Testis (tissue), 2 donors: Measurements from ENCODE around the gene ADIPOR1.

Source experiments
- POLR2A ChIP-seq: fragments of 450-650 bp; IDR thresholded peaks from one replicate; pipeline ENCODE4 v1.6.1; 2017; ENCODE audit warnings: antibody characterized with exemption, mild to moderate bottlenecking, moderate library complexity
- TF ChIP-seq, protein P1 (sequence below), 3 experiments: fragments of 450-650 bp in 2 of 3; fragments of 200-600 bp in 1 of 3; sonication (generic) in 1 of 3; IDR thresholded peaks; one replicate each; pipeline ENCODE4 v1.5.1; 2016 to 2019; ENCODE audit warnings: antibody characterized with exemption in 3 of 3, mild to moderate bottlenecking in 2 of 3, moderate library complexity in 1 of 3

DNA sequence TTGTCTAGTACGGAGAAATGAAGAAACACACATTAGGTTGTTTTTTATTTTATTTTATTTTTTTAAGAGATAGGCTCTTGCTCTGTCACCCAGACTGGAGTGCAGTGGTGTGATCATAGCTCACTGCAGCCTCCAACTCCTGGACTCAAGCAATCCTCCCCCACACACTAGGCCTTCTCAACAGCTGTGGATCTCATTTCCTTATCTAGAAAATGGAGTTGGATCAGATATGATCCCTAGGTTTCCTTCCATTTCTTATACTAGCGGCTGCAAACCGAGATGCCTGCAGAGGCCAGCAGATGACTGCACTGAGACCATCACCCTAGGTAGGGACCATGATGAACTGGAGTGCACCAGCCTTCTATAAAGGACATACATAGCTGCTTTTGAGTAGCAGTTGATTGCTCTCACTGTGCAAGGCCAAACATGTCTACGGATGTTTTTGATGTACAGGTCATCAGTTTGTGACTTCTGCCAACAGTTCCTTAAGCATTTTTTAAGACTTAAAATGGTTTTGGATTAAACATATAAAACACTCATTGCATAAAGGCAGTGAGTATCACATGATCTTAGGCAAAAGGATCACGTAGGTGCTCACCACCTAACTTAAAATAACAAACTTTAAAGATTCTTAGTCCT is 19.7 kb downstream of the ADIPOR1 start:
- TF ChIP-seq POLR2A, result no peak
- TF ChIP-seq, protein P1, sequence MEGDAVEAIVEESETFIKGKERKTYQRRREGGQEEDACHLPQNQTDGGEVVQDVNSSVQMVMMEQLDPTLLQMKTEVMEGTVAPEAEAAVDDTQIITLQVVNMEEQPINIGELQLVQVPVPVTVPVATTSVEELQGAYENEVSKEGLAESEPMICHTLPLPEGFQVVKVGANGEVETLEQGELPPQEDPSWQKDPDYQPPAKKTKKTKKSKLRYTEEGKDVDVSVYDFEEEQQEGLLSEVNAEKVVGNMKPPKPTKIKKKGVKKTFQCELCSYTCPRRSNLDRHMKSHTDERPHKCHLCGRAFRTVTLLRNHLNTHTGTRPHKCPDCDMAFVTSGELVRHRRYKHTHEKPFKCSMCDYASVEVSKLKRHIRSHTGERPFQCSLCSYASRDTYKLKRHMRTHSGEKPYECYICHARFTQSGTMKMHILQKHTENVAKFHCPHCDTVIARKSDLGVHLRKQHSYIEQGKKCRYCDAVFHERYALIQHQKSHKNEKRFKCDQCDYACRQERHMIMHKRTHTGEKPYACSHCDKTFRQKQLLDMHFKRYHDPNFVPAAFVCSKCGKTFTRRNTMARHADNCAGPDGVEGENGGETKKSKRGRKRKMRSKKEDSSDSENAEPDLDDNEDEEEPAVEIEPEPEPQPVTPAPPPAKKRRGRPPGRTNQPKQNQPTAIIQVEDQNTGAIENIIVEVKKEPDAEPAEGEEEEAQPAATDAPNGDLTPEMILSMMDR (IDR thresholded peaks at IDR 0.05), result no peak
